Lower lobe of right lung (tissue), 2 donors: ENCODE data around the gene SELENOV. TPM values are rescaled to one million over a fixed set of nuclear protein-coding genes. Genes with fewer than 3 reads are reported as not detected.
A peak's percentile ranks its signal among the peaks of the same experiment; 100 is the strongest.

Experiments
- ATAC-seq, 2 donors: fragments of 200-7000 bp; cut with Tn5 transposase; one replicate each; pipeline ENCODE4 v1.9.1; 2020 to 2022; ENCODE audit warnings: mild to moderate bottlenecking in 2 of 2, moderate library complexity in 2 of 2
- DNase-seq: peaks from one replicate; pipeline ENCODE4 v3.0.0-alpha.2; 2020
- H3K27ac ChIP-seq: fragments of 200-600 bp; one replicate; pipeline ENCODE4 v1.8.0; 2022
- H3K27me3 ChIP-seq: fragments of 200-600 bp; one replicate; pipeline ENCODE4 v1.8.0; 2022; ENCODE audit warnings: low read depth
- H3K36me3 ChIP-seq: fragments of 200-600 bp; one replicate; pipeline ENCODE4 v1.8.0; 2022; ENCODE audit warnings: mild to moderate bottlenecking
- H3K4me1 ChIP-seq: fragments of 200-600 bp; one replicate; pipeline ENCODE4 v1.8.0; 2022
- H3K4me3 ChIP-seq: fragments of 200-600 bp; one replicate; pipeline ENCODE4 v1.8.0; 2022; ENCODE audit warnings: mild to moderate bottlenecking
- H3K9me3 ChIP-seq: fragments of 200-600 bp; one replicate; pipeline ENCODE4 v1.8.0; 2022
- CTCF ChIP-seq: fragments of 200-600 bp; IDR thresholded peaks from one replicate; pipeline ENCODE4 v1.8.0; 2022; ENCODE audit warnings: antibody characterized with exemption, mild to moderate bottlenecking
- intact Hi-C: fragments of 100-400 bp; cut with DNase I; formaldehyde crosslinking; loops from one replicate; pipeline ENCODE4 v1.11.0; 2022
- total RNA-seq: library from RNA; stranded (reverse); fragmentation: NEBNext Ultra II Directional; extraction: Animal tissue kit (Norgen Biotek cat#: 25700); gene quantifications from one replicate; pipeline ENCODE4 v1.2.1, GENCODE V29; 2021
- donor health status: DM: no; HTN: yes; CAD: no; lungs with severe emphysema.

SELENOV gene
- total RNA-seq, 1 donor from 2014 or later = not detected

GRCh38 chr19:39566064-39566463, 51.1 kb downstream of the SELENOV start:
- Histone ChIP-seq H3K27ac (no peak overlapping the region), H3K4me3 (no peak overlapping the region), H3K4me1 (no peaks in the 10 kb centered on the region), H3K9me3 (no peaks in the 10 kb centered on the region), H3K36me3 (no peaks in the 10 kb centered on the region), H3K27me3 (peaks cover 17% of the 10 kb centered on the region)
- no peak for ATAC-seq
- DNase-seq = no peak
- intact Hi-C loops = no loop called here
- no peak for TF ChIP-seq CTCF

- H3K27me3 ChIP-seq = peaks cover 17% of the 10 kb centered on the region
- TF ChIP-seq CTCF = no peak
- H3K9me3 ChIP-seq = no peaks in the 10 kb centered on the region
- no peak overlapping the region for H3K27ac ChIP-seq
- DNase-seq (no peak), ATAC-seq (peak in 1 of 2 donors; percentile 21)
- no peaks in the 10 kb centered on the region for H3K4me1 ChIP-seq
- no peaks in the 10 kb centered on the region for H3K36me3 ChIP-seq
- no peak overlapping the region for H3K4me3 ChIP-seq
- intact Hi-C loops = no loop called here
Measured at GRCh38 chr19:39568604-39569003, 53.7 kb downstream of the SELENOV start.

Other genes starting within 250 kb of the SELENOV start
- not detected for gene IFNL2, start 246.7 kb upstream of the SELENOV start, total RNA-seq
- gene IFNL1, start 218.7 kb upstream of the SELENOV start, total RNA-seq = not detected
- 2.1 TPM for gene LRFN1, start 194.3 kb upstream of the SELENOV start, total RNA-seq
- 149 TPM for gene GMFG, start 179.1 kb upstream of the SELENOV start, total RNA-seq
- gene SAMD4B, start 172.7 kb upstream of the SELENOV start, total RNA-seq = 74.4 TPM
- 33.7 TPM for gene PAF1, start 124.0 kb upstream of the SELENOV start, total RNA-seq
- 33.1 TPM for gene MED29, start 123.8 kb upstream of the SELENOV start, total RNA-seq
- gene ZFP36, start 108.3 kb upstream of the SELENOV start, total RNA-seq = 208 TPM
- gene PLEKHG2, start 102.5 kb upstream of the SELENOV start, total RNA-seq = 24.7 TPM
- 1,586 TPM for gene RPS16, start 79.2 kb upstream of the SELENOV start, total RNA-seq
- 108 TPM for gene SUPT5H, start 69.6 kb upstream of the SELENOV start, total RNA-seq
- gene TIMM50, start 34.3 kb upstream of the SELENOV start, total RNA-seq = 44.0 TPM
- gene DLL3, start 16.2 kb upstream of the SELENOV start, total RNA-seq = not detected
- 3.7 TPM for gene EID2B, start 17.7 kb downstream of the SELENOV start, total RNA-seq
- gene EID2, start 25.0 kb downstream of the SELENOV start, total RNA-seq = 12.8 TPM
- not detected for gene LGALS13, start 87.4 kb downstream of the SELENOV start, total RNA-seq
- not detected for gene LGALS16, start 140.8 kb downstream of the SELENOV start, total RNA-seq
- not detected for gene LGALS14, start 189.3 kb downstream of the SELENOV start, total RNA-seq
- gene CLC, start 222.9 kb downstream of the SELENOV start, total RNA-seq = not detected